Transverse colon (tissue), 4 donors: ENCODE measurements around the gene APOA1. TPM values are rescaled to one million over a fixed set of nuclear protein-coding genes. Genes with fewer than 3 reads are reported as not detected.

ENCODE experiments used
- DNase-seq: peaks from one replicate; pipeline ENCODE4 v3.0.0-alpha.2; 2019
- H3K27ac ChIP-seq, 4 donors: fragments of 200-600 bp; sonication (generic); 2 replicates each; pipeline ENCODE4 v1.5.1; 2016 to 2018; ENCODE audit warnings: inconsistent platforms in 4 of 4
- H3K27me3 ChIP-seq: fragments of 200-600 bp; sonication (generic); 2 replicates; pipeline ENCODE4 v1.5.1; 2017; ENCODE audit warnings: inconsistent platforms
- H3K36me3 ChIP-seq, 4 donors: fragments of 200-600 bp; sonication (generic); 2 replicates each; pipeline ENCODE4 v1.5.1; 2017 to 2019; ENCODE audit warnings: inconsistent platforms in 4 of 4
- H3K4me1 ChIP-seq, 4 donors: fragments of 200-600 bp; sonication (generic); 2 replicates each; pipeline ENCODE4 v1.5.1; 2017 to 2020; ENCODE audit warnings: inconsistent platforms in 4 of 4
- H3K4me3 ChIP-seq, 4 donors: fragments of 200-600 bp; sonication (generic); 1 replicate in 1 of 4; 2 replicates in 3 of 4; pipeline versions ENCODE4 v1.5.1 to v1.6.1; 2017 to 2019; ENCODE audit warnings: inconsistent platforms in 4 of 4
- H3K9me3 ChIP-seq, 2 donors: fragments of 200-600 bp; sonication (generic); 2 replicates each; pipeline ENCODE4 v1.5.1; 2017 to 2019; ENCODE audit warnings: inconsistent platforms in 2 of 2
- CTCF ChIP-seq, 5 experiments: fragments of 200-600 bp in 3 of 5; fragments of 450-650 bp in 2 of 5; sonication (generic) in 3 of 5; IDR thresholded peaks; 1 replicate in 2 of 5; 2 replicates in 3 of 5; pipeline ENCODE4 v1.5.1; 2016 to 2017; ENCODE audit warnings: antibody characterized with exemption in 5 of 5, inconsistent platforms in 3 of 5, mild to moderate bottlenecking in 2 of 5, moderate library complexity in 1 of 5
- EP300 ChIP-seq: sonication (generic); formaldehyde crosslinking; IDR thresholded peaks from one replicate; pipeline ENCODE4 v1.6.1; 2017; ENCODE audit warnings: antibody characterized with exemption, low read depth
- POLR2A ChIP-seq: fragments of 450-650 bp; IDR thresholded peaks from one replicate; pipeline ENCODE4 v1.6.1; 2016; ENCODE audit warnings: antibody characterized with exemption, mild to moderate bottlenecking, moderate library complexity
- POLR2AphosphoS5 ChIP-seq, 3 donors: sonication (generic); formaldehyde crosslinking; IDR thresholded peaks; one replicate each; pipeline ENCODE4 v1.6.1; 2016; ENCODE audit warnings: antibody characterized with exemption in 3 of 3
- WGBS, 2 donors: methylation state at CpG; one replicate each; pipeline ENCODE4 v1.1.5; 2018; ENCODE audit warnings: low coverage in 1 of 2; 5-methylcytosine and 5-hydroxymethylcytosine counted together
- in situ Hi-C, 4 donors: fragments of 200-750 bp; cut with MboI; loops; one replicate each; pipeline versions ENCODE4 v1.15.0 to v1.15.1; 2017; ENCODE audit warnings: low sequenced_read_pairs in 3 of 4, low pct_ligation_motif_present in 1 of 4, low pct_unique_long_range_greater_than_20kb in 1 of 4
- intact Hi-C: fragments of 100-400 bp; cut with DNase I; formaldehyde crosslinking; loops from one replicate; pipeline ENCODE4 v1.15.1; 2023; ENCODE audit warnings: low total_unique reads
- total RNA-seq, 4 donors: library from RNA; depleted of rRNA; stranded (reverse); fragments of >200 nt; gene quantifications; one replicate each; pipeline ENCODE4 v1.1.0, GENCODE V29; 2016

The APOA1 gene
- total RNA-seq, 4 donors from 2014 or later = 169 TPM; not detected in 3

DNA sequence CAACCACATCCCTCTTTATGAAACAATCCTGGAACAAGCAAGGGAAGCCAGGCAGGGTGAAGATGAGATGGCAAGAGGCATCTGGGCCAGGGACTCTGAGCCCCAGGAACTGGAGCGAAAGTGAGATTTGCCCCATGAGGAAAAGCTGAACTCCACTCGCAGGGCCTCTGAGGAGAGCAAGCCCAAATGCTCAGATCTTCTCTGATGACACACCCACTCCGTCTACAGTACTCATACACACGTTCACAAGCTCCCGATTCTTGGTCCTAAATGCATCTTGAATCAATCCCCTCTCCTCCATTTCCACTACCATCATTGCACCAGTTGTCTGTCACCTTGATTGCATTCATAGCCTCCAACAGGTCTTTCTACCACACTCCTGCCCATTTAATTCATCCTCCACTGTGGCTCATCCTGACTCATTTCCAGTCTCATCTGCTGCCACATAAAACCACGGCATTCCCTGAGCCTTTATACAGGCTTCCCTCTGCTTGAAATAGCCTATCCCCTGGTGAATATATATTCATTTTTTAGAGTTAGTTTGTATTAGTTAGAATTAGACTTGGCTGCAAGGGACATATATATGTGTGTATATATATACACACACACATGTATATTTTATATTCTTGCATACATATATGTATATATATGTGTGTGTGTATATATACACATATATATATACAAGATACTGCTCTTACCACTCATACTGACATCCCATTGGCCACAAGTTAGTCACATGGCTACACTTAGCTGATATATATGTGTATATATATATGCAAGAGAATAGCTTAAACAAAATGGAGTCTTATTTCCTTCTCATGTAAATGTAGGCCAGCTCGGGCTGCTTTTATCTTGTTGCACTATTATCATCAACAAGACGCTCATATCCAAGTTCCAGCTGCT lies 44.3 kb downstream of the APOA1 start:
- in situ Hi-C loops = loop anchor here (10.0 to 25.0 kb wide), 2 partner anchors 312 to 319 kb away; no protein-coding TSS in a partner anchor
- Histone ChIP-seq H3K27me3 (no peaks in the 10 kb centered on the region), H3K36me3 (no peaks in the 10 kb centered on the region), H3K27ac (no peak overlapping the region), H3K9me3 (no peaks in the 10 kb centered on the region), H3K4me1 (peaks cover 0 to 16% (median 13%) of the 10 kb centered on the region in 4 donors), H3K4me3 (no peak overlapping the region)
- TF ChIP-seq POLR2AphosphoS5 (IDR thresholded peaks at IDR 0.05) (no peak), CTCF (IDR thresholded peaks at IDR 0.05) (no peak), EP300 (no peak), POLR2A (no peak)
- intact Hi-C loops = loop anchor here (5.0 kb wide), 1 partner anchor 39 kb away; no protein-coding TSS in a partner anchor
- DNase-seq = no peak
- 68 to 77% methylated on average over 7 to 8 of the region's 8 CpGs for WGBS, 2 donors

DNA sequence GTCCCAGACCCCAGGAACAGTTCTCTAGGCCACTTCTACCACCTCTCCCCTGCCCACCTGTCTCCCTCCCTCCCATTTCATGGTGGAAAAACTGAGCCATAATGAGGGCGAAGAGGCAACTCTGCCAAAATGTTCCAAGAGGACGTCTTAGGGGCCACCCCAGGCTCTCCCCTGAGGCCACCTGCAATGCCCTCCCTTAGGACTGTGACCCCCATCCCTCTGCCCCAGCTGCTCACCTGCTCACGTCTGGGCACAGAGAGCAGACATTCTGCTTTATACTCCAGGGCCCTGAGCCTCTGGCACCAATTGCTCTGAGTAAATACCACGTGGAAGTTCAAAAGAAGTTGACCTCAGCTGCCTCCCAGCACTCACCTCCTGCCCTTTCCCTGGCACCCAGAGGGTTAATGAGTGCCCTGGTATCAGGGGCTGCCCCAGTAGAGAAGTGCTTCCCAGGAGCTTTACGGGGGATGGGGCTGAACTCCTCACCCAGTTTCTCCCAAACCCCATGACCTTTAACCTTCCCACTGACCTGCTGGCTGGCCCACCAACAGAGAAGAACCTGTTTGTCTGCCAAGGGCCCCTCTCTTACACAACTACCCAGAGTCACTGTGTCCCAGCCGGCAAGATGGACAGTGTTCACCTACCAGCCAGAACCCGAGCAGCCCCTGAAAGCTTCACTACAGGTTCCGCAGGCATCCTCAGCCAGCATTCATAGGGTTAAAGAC lies 45.1 kb downstream of the APOA1 start:
- in situ Hi-C loops (loop anchor here (10.0 to 25.0 kb wide), 2 partner anchors 312 to 320 kb away; no protein-coding TSS in a partner anchor), intact Hi-C loops (loop anchor here (5.0 kb wide), 1 partner anchor 40 kb away; no protein-coding TSS in a partner anchor)
- no peak for DNase-seq
- Histone ChIP-seq H3K36me3 (no peaks in the 10 kb centered on the region), H3K4me1 (peaks cover 0 to 16% (median 13%) of the 10 kb centered on the region in 4 donors), H3K27ac (no peak overlapping the region), H3K4me3 (no peak overlapping the region), H3K9me3 (no peaks in the 10 kb centered on the region), H3K27me3 (no peaks in the 10 kb centered on the region)
- no peak for TF ChIP-seq CTCF (IDR thresholded peaks at IDR 0.05)
- no peak for TF ChIP-seq POLR2AphosphoS5 (IDR thresholded peaks at IDR 0.05)
- TF ChIP-seq POLR2A = no peak
- no peak for TF ChIP-seq EP300
- WGBS, 2 donors = 80 to 100% methylated on average over 2 to 8 of the region's 8 CpGs

- 88% methylated on average over 7 of the region's 7 CpGs; no CpG with 5 or more reads in 1 of the 2 donors for WGBS, 2 donors
- Histone ChIP-seq H3K9me3 (no peaks in the 10 kb centered on the region), H3K36me3 (no peaks in the 10 kb centered on the region), H3K27ac (no peak within 1 kb of the TSS), H3K4me3 (no peak within 1 kb of the TSS), H3K27me3 (no peaks in the 10 kb centered on the region), H3K4me1 (peaks cover 3 to 21% (median 19%) of the 10 kb centered on the region in 4 donors)
- DNase-seq = no peak
- TF ChIP-seq CTCF (IDR thresholded peaks at IDR 0.05) (no peak), EP300 (no peak), POLR2A (no peak), POLR2AphosphoS5 (IDR thresholded peaks at IDR 0.05) (no peak)
- intact Hi-C loops = loop anchor here (5.0 kb wide), 1 partner anchor 41 kb away; no protein-coding TSS in a partner anchor
- in situ Hi-C loops = loop anchor here (10.0 to 25.0 kb wide), 2 partner anchors 313 to 321 kb away; no protein-coding TSS in a partner anchor
Measured at GRCh38 chr11:116791813-116792143, 45.6 kb downstream of the APOA1 start, which contains the start of gene APOA5. Gene APOA5, minus strand, starts transcription at chr11:116791879. Its CDS starts 19 bp downstream, at chr11:116791860.
